OCI-LY7 (cell line): ENCODE measurements around the gene UAP1L1.

Experiments used
- CTCF ChIP-seq: fragments of 200-600 bp; sonication (generic); conservative IDR thresholded peaks from 2 replicates; pipeline ENCODE4 v1.5.1; 2014; ENCODE audit warnings: mild to moderate bottlenecking, antibody characterized with exemption, low read length, moderate library complexity, mixed read lengths
- EZH2phosphoT487 ChIP-seq: fragments of 200-600 bp; sonication (generic); IDR thresholded peaks from 2 replicates; pipeline ENCODE4 v1.6.1; 2018; ENCODE audit warnings: low read depth, borderline replicate concordance, mild to moderate bottlenecking, mixed run types, antibody characterized with exemption, low read length, moderate library complexity, mixed read lengths

GRCh38 chr9:137034039-137034708, 43.1 kb upstream of the UAP1L1 start:
- no peak for TF ChIP-seq CTCF
- TF ChIP-seq EZH2phosphoT487: no peak
